Measurements from ENCODE around the gene HDAC4.

HDAC4 gene

DNA sequence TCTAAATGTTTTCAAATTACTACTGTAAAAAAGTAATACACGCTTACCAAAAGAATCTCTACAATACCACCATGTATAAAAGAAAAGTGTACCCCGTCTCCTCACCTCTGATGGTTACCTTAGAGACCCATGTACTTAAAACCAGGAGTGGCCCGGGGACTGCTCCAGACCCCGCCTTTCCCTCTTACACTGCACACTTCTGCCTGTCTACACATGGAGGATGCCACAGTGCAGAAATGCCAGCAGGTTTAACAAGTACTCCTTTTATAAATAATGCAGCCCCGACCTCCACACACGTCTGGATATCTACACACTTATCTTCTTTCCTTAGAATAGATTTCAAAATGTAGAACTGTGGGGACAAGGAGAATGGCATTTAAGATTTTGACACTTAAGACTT is 5.3 kb downstream of the HDAC4 start:
- DNase-seq: no peak

DNA sequence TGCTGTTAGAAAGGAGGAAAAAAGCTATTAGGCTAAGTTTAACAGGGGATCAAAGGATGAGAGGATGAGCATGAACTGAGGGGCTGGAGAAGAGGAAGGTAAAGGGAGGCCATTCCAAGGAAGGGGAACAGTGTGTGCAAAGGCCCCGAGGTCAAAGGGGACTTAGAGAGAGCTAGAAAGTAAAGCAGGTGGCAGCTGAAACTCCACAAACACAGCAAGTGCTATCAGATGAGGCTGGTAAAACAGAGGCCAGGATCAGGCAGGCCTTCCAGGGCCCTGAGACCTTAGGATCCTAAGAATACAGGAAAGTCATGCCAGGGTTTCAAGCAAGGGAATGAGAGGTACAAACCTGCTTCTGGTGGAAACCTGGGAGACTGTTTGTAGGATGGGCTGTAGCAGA is 5.8 kb downstream of the HDAC4 start:
- DNase-seq: no peak

DNA sequence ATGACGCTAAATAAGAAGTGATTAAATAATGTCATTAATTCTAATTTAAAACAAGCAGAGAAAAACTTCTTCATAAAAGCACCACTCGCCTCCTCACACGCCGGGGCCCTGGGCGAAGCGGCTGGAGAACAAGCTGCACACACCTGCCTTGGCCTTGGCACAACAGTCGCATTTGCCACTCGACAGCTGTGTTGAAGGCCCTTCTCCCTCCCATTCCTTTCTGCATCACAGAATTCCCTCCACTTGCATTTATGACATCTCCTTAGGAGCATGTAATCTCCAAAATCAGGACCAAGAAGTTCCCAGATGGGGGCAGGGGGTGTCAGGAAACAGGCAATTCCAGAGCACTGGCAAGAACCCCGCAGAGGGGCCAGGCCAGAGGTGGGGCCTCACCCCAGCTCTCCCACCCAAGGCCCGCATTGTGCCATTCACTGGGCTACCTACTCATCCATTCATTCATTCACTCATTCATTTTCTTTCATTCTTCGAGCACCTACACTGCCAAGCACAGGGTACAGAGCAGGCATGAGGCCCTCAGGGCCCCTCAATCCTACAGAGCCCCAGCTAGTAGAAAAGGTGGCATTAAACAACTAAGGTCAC is 6.4 kb downstream of the HDAC4 start:
- peak; percentile 74 for DNase-seq

DNA sequence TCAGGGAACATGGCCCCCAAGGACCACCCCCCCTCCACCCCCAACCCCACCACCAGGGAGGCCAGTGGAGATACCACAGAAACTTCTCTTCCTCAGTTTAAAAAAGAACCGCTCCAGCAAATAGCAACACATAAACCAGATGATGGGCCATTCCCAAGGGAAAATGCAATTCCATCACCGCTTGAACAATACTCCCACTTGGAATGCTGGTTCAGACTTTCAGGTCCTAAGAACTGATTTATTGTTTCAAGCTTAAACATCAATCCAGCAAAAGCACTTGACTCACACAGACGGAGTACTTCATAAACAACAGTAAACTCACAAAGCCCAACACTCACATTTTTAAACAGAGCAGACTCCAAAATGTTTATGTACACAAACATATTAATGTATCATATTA is 6.9 kb downstream of the HDAC4 start:
- no peak for DNase-seq

DNA sequence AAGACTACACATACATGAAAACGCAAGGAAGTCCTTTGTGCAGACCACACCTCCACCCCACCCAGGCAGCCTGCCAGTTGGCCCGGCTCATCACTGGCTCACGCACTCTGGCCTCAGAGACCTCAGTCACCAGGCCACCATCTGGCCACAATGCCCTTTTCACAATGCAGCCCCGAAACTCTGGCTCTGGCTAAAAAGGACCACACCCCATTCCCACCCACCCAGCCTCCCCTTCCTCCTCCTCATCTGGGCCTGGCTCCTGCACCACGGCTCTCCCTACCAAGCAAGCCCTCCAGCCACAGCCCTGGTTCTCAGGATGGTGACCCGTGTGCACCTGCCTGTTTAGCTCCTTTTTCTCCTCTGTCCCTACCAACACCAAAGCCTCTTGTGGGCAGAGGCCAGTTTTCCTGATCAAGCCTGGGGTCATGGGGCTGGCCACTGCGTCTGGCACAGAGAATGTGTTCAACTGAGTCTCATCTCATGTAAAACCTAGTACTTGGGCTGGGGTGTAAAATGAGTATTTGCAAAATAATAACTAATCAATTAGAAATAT is 7.4 kb downstream of the HDAC4 start:
- DNase-seq: peak; percentile 65

DNA sequence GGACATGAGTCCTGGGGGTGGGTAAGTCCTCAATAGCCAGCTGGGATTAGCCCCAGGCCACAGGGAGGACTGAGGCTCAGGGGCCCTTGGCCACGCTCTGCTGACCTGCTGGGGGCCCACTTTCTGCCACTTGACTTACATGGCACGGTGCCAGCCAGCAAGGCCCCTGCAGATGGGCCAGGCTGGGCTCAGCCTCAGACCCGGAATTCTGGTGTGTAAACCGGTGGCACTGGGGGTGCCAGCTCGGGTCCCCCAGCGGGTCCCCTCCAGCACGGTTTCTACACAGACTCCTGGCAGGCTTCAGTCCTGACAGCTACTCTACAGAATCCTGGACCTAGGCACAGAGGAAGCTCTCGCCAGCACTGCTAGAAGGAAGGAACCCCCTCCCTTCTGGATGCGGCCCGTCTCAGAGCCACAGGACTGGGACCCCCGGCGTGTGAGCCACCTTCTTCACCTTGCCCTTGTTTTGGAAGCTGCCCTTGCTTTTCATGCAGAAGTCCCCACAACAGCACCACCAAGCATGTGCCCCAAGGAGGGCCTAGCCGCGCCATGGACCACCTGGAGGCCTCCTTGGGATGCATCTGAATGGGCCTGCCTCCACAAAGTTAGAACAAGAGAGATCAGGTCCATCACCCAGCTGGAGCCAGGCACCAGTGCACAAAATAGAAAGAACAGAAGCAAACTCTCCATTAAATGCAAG is 8.0 kb downstream of the HDAC4 start:
- peak; percentile 12 for DNase-seq

DNA sequence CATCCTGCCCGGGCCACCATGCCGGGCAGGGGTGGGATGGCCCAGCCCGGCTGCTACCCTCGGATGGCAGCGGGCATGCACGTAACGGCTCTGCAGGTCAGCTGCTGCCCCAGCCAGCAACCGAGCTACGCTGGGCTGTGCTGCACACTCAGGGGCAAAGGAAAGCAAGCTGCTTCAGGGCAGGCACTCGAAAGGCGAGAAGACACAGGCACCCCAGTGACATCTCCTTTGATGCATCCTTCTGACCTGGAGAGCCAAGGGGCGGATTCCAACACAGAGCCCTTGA is 8.8 kb downstream of the HDAC4 start:
- no peak for DNase-seq

DNA sequence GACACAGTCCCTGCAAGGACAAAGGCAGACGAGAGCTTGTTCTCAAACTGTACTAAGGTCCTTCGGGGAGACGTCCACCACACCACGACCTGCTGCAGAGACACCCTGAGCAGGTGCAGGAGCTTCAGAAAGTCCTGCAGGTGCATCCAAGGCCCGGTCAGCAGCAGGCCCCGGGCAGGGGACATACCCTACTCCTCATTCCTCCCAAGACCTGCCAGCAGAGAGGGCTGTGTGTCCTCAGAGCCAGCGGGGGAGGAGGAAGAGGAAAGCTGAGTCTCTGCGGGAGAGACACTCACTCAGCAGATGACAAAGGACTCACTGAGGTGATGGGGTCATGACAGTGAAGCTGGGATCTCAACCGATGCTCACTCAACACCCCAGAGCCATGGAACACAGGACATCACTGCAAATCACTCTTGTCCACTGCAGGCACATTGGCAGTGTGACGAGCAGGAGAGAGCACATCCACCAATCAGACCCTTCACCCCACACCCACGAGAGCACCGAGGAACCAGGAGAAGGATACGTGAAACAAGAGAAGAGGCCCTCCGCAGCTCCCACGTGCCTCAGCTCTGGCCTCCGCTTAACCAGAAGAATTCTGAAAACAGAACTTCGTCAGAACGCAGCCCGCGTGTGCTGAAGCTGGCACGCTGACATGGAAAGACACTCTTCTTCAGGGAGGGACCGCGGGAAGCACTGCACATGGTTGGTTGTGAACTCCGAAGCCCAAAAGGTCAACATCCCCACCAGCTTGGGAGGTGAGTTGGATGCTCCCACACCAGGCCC is 9.3 kb downstream of the HDAC4 start:
- DNase-seq: no peak

DNA sequence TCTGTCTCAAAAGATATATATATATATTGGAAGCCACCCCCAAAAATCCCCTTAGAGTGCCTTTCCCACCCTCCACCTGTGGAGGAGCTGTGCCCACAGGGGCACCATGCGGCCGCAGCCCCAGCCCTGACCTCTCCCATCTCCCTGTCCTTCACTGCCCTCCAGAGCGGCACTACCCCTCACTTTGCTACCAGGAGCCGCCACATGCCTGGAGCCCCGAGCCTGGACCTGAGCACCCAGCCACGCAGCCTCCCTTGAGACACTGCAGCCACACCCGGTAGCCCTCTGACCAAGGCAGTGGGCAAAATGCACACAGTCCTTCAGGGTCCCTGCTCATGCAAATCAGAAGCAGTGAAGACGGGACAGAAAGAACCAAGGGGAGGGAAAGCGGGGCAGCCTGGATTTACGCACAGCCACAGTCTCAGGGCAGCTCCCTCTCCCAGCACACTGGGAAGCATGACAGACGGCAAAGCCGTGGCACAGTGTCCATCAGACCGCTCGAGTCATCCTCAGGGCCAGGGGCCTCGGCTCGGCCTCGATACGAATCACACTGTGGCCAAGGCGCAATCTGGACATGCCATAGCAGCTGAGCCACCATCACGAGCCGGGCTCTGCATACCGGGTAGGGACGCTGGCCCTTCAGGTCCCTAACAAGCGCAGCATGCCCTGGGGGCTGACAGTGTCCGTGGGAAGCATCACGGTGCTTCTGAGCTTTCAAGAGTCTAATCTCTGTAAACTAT is 10.1 kb downstream of the HDAC4 start:
- no peak for DNase-seq

DNA sequence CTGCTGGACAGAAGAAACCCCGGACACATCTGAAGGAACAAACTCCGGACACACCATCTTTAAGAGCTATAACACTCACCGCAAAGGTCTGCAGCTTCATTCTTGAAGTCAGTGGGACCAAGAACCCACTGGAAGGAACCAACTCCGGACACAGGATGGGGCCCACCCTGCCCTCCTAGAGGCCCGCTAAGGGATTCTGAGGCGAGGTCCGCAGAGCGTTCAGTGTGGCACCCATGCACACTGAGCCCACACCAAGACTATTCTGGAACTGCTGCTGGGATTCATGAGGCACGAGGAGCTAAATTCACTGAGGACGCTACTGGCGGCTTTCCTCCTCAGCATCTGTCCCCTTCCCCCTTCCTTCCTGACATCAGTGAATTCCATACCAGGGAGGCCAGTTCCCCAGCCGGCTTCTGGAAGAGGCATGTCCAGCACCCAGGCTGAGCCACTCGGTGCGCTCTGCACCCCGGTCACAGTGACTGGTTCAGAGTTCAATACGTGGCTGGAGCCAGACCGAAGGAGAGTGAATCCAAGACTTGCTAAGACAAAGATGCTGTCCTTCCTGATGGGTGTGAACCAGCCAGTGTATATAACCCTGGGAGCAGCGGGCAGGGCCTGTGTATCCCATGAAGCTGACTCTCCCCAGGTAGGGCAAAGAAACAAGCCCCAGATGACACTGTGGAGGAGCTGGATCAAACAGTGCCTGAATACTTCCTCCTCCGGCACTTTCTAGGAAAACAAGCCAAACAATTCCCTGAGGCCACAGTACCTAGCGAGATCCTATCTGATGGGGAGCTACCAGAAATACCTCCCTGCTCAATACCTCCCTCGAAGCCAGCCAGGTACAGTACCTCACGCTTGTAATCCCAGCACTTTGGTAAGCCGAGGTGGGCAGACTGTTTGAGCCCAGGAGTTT is 11.1 kb downstream of the HDAC4 start:
- no peak for DNase-seq

DNA sequence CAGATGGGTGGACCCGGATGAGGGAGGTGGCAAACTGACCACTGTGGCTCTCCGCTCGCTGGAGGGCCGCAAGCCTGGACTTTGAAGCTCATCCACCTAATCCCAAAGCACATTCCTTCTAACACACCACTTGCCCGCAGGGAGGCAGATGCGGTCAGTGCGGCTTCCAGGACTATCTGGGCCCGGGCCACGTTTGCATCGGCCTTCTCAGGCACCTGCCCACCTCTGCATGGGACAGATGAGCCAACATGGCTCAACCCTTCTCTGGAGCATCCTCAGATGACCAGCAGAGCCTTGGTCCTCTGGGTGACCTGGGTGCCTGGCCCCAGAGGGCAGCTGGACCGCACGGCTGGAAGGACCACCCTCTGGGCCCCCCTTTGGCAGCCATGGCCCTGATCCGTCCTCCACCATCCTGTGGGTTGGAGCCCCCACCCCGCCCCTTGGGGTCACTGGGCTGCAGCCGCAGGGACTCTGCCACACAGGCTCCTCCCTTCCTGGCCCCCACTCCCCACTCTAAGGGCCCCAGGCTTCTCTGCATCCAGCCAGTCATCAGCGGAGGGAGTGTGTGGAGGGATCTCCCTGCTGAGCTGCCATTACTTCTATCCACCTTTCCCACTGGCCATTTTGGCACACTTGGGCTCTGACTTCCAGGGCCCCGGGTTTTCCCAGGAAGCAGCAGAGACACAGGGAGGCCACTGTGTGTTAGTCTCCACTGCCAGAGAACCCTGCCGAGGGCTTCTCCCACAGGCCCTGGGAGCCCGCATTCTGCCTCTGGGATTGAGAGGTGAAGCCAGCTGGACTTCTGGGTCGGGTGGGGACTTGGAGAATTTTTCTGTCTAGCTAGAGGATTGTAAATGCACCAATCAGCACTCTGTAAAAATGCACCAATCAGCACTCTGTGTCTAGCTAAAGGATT is 12.3 kb downstream of the HDAC4 start:
- DNase-seq: no peak

DNA sequence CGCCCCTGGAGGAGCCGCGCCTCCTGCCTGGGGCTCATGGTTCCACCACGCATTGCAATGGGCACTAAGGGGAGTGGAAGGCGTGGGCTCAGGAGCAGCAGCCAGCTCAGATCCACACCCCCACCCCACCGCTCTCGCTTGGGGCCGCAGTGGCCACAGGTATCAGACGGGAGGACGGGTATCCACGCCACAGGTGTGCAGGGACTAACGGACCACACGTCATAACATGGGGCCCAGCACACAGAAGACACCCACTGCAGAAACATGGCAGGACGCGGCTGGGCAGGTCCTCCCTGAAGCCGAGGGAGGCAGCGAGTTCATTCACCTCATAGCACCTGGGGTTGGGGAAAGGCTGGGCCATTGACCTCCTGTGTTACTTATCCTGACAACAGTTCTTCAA is 13.0 kb downstream of the HDAC4 start:
- no peak for DNase-seq

DNA sequence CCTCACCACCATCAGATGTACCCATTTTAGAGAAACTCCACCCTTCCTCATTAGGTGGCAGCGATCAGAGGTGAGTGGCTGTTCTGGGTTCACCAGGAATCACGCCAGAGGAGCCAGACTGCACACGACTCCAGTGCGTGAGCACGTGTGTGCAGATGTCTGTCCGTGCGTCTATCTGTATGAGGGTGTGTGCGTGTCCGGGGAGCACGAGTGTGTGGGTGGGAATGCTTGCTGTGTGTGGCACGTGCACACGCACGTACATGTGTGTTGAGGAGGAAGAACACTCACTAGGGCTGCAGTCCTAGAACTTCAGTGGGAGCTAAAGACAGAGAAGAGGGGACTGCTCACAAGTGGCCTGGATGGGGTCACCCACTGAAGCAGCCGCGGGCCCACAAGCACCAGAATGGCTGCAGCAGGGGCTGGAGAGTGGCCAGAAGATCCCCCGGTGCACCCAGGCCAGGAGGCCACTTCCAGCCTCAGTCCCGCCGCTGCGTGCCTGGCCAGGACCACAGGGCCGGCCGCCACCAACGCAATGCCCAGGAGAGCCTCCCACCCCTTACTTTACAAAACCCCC is 13.9 kb downstream of the HDAC4 start:
- DNase-seq: no peak

DNA sequence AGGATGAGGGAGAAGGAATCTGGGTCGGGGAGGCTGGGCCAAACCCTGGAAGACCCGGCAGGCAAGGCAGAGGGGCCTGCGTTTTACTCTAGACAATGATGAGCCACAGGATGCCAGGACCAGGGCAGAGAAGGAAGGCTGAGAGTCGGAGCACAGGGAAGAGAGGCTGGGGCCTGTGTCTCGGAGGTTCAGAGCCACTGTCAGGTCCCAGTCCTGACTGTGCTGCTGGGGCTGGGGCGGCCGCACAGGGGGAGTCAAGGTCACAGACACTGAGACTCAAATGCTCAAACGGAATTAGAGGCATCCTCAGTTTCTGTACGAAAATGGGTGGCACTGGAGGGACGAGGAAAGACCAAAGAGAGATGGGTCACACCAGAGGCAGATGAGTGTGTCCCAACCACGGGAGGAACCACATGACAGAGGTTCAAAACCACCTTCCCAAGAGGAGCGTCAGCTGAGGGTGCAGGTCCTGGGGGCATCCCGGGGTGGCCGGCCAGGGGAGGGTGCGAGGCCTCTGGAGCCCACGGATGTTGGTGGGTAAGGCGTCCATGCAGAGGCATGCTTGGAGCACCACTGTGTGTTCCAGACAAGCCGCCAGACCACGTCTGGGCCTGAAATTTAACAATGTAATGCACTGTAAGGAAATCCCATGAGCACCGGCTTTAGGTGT is 14.7 kb downstream of the HDAC4 start:
- DNase-seq: no peak

DNA sequence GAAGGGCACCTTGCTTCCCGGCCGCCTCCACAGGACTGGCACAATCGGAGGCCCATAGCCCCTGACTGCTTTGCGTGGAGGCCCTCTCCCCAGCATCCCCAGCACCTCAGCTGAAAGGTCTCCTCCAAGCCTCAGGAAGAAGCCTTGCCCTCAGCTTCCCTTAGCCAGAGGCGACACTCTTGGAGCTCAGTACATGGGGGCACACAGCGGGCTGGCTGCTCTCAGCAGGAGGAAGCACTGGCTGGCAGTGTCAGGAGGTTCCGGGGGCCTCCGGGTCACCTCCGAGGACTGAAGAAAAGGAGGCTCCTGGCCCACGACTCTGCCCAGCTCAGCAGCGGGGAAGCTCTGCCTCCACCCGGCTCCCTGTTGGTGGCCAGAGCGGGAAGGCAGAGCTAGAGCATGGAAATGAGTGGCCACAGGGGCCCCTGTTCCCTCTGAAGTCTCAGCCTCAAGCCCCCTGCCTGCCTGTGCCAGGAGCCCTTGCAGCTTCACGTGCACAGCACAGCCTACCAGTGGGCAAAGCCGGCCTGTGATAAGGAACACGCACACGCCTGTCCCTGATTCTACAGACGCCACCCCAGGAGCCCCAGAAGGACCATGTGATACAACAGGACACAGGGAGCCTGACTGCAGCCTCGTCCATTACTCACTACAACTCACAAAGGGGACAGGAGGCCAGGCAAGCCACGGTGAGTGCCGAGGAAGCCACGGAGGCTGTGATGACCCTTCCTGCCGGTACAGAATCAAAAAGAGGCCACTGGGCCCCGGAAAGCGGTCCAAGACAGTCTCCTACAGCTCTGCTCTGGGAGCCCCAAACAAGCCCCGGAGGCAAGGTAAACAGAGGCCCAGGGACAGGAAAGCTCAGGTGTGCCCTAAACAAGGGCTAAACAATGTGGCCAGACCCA is 15.5 kb downstream of the HDAC4 start:
- no peak for DNase-seq

DNA sequence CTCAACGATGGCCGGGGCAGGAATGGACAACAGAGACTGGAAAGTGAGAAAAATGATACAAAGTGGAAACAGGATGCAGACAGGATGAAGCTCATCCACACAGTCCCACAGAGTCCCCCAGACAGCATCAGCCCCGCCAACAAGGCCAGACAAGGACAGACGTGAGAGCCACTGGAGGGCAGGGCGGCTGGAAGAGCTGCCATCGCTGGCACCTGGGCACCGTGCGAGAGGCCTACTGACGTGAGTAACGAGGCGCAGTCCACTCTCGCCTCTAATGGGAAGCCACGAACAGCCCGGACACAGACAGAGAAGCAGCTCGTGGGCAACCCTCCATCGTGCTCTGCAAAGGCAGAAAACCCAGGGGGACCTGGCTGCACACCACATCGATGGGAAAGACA is 17.1 kb downstream of the HDAC4 start:
- DNase-seq: no peak

DNA sequence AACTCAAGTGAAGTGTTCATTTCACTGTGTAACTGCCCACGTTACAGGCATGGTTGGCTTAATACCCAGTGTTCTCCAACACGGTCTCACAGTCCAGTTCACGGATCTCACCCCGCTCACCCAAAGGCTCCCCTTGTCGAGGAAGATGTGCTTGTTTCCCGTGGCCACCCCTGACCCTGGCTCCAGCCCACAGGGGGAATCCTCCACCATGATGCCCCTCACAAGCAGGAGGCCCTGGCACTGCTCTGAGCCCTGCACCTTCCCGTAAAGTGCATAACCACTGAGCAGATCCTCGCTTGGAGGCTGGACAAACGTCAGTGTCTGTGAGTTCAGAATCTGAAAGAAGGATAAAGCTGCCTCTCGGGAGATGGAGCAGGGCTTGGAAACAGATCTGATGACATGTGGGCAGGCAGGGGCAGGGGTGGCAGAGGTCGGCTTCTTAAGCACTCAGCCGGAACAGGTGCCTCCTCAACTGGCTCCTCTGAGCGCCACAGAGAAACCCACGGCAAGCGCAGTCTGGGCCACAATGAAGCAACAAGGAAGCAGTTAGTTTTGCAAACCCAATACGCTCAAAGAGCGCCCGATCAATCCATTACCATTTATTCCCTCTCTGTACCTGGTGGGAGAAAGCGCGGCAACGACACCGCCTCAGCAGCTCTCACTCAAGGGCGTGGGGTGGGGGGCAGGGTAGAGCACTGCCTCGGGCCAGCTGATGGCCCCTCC is 17.6 kb downstream of the HDAC4 start:
- DNase-seq: no peak

DNA sequence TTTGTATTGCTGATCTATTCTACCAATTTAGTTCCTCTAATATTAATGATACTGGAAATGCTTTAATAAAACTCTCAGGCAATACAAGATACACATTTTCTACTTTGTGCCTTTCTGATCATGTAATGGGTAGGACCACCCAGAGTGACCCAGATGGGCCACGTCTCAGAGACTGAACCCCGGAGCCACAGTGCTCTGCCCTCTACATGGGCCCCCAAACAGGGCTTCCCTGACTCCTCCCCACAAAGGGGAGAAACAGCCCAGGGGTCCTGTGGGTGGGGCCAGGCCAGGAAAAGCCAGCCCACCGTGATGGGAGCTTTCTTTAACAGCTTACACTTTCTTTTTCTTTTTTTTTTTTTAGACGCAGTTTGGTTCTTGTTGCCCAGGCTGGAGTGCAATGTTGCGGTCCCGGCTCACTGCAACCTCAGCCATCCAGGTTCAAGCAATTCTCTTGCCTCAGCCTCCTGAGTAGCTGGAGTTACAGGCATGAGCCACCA is 18.4 kb downstream of the HDAC4 start:
- no peak for DNase-seq

Data from right hindlimb (tissue), 1 donor.